Measurements from ENCODE around the gene FUT2.

Gene FUT2

GRCh38 chr19:48752496-48753365, 57.0 kb downstream of the FUT2 start, which contains the start of gene FUT1:
TSS of gene FUT1 (minus strand) at chr19:48752641. CDS start at chr19:48751281, 1,360 bp downstream.
- DNase-seq = peak; percentile 77

GRCh38 chr19:48755084-48755641, 59.4 kb downstream of the FUT2 start, which contains the start of gene FGF21:
TSS of gene FGF21 (plus strand) at chr19:48755524. CDS start at chr19:48756237, 713 bp downstream.
- no peak for DNase-seq

Data from activated effector memory CD4-positive, alpha-beta T cell treated with anti-CD3 and anti-CD28 coated beads, Interleukin-2, amount 50 U/mL, for 16 hours (primary cell).